Mesodermal cell (in vitro differentiated cells): ENCODE measurements around the gene ARF1.
A peak's percentile ranks its signal among the peaks of the same experiment; 100 is the strongest.

Experiments
- H3K27ac ChIP-seq: 2 replicates; pipeline ENCODE4 v1.7.0; 2013; ENCODE audit warnings: mild to moderate bottlenecking, low read depth, low read length, moderate library complexity; ENCODE audit not compliant: severe bottlenecking
- H3K36me3 ChIP-seq: 2 replicates; pipeline ENCODE4 v1.7.1; 2013; ENCODE audit warnings: mild to moderate bottlenecking, low read length, moderate library complexity; ENCODE audit not compliant: control insufficient read depth, insufficient read depth
- H3K4me1 ChIP-seq: one replicate; pipeline ENCODE4 v1.7.1; 2013; ENCODE audit warnings: mild to moderate bottlenecking, low read length; ENCODE audit not compliant: insufficient read depth, control insufficient read depth, poor library complexity, severe bottlenecking
- H3K4me3 ChIP-seq: 2 replicates; pipeline ENCODE4 v1.7.0; 2013; ENCODE audit warnings: low read length, control low read depth, mild to moderate bottlenecking; ENCODE audit not compliant: insufficient read depth, poor library complexity, severe bottlenecking; ENCODE audit errors: extremely low read depth
- H3K9me3 ChIP-seq: 2 replicates; pipeline ENCODE4 v1.7.1; 2013; ENCODE audit warnings: mild to moderate bottlenecking, low read length, moderate library complexity; ENCODE audit not compliant: control insufficient read depth
- WGBS, 2 experiments: methylation state at CpG; one replicate each; pipeline ENCODE4 v1.1.5; 2013; ENCODE audit warnings: missing lambda C conversion rate in 2 of 2; ENCODE audit not compliant: insufficient coverage in 2 of 2; 5-methylcytosine and 5-hydroxymethylcytosine counted together

The ARF1 gene

GRCh38 chr1:228058172-228058948, 24.1 kb upstream of the ARF1 start:
- Histone ChIP-seq H3K4me1 (peaks cover 5% of the 10 kb centered on the region), H3K9me3 (no peaks in the 10 kb centered on the region), H3K4me3 (no peak overlapping the region), H3K36me3 (no peaks in the 10 kb centered on the region), H3K27ac (no peak overlapping the region)
- WGBS, 2 experiments = 71 to 73% methylated on average over 13 to 18 of the region's 18 CpGs

DNA sequence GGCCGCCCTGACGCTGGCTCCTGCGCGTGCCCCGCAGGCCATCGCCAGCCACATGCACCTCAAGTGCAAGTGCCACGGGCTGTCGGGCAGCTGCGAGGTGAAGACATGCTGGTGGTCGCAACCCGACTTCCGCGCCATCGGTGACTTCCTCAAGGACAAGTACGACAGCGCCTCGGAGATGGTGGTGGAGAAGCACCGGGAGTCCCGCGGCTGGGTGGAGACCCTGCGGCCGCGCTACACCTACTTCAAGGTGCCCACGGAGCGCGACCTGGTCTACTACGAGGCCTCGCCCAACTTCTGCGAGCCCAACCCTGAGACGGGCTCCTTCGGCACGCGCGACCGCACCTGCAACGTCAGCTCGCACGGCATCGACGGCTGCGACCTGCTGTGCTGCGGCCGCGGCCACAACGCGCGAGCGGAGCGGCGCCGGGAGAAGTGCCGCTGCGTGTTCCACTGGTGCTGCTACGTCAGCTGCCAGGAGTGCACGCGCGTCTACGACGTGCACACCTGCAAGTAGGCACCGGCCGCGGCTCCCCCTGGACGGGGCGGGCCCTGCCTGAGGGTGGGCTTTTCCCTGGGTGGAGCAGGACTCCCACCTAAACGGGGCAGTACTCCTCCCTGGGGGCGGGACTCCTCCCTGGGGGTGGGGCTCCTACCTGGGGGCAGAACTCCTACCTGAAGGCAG, 23.4 kb upstream of the ARF1 start:
- no peaks in the 10 kb centered on the region for H3K36me3 ChIP-seq
- peaks cover 5% of the 10 kb centered on the region for H3K4me1 ChIP-seq
- no peak overlapping the region for H3K27ac ChIP-seq
- no peaks in the 10 kb centered on the region for H3K9me3 ChIP-seq
- 35 to 46% methylated on average over 62 to 64 of the region's 66 CpGs for WGBS, 2 experiments
- H3K4me3 ChIP-seq = no peak overlapping the region

DNA sequence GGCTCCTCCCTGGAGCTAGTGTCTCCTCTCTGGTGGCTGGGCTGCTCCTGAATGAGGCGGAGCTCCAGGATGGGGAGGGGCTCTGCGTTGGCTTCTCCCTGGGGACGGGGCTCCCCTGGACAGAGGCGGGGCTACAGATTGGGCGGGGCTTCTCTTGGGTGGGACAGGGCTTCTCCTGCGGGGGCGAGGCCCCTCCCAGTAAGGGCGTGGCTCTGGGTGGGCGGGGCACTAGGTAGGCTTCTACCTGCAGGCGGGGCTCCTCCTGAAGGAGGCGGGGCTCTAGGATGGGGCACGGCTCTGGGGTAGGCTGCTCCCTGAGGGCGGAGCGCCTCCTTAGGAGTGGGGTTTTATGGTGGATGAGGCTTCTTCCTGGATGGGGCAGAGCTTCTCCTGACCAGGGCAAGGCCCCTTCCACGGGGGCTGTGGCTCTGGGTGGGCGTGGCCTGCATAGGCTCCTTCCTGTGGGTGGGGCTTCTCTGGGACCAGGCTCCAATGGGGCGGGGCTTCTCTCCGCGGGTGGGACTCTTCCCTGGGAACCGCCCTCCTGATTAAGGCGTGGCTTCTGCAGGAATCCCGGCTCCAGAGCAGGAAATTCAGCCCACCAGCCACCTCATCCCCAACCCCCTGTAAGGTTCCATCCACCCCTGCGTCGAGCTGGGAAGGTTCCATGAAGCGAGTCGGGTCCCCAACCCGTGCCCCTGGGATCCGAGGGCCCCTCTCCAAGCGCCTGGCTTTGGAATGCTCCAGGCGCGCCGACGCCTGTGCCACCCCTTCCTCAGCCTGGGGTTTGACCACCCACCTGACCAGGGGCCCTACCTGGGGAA, 22.7 kb upstream of the ARF1 start:
- 39% methylated on average over 16 to 27 of the region's 33 CpGs for WGBS, 2 experiments
- H3K27ac ChIP-seq = no peak overlapping the region
- H3K4me1 ChIP-seq = peaks cover 5% of the 10 kb centered on the region
- no peaks in the 10 kb centered on the region for H3K36me3 ChIP-seq
- H3K4me3 ChIP-seq = no peak overlapping the region
- H3K9me3 ChIP-seq = no peaks in the 10 kb centered on the region

DNA sequence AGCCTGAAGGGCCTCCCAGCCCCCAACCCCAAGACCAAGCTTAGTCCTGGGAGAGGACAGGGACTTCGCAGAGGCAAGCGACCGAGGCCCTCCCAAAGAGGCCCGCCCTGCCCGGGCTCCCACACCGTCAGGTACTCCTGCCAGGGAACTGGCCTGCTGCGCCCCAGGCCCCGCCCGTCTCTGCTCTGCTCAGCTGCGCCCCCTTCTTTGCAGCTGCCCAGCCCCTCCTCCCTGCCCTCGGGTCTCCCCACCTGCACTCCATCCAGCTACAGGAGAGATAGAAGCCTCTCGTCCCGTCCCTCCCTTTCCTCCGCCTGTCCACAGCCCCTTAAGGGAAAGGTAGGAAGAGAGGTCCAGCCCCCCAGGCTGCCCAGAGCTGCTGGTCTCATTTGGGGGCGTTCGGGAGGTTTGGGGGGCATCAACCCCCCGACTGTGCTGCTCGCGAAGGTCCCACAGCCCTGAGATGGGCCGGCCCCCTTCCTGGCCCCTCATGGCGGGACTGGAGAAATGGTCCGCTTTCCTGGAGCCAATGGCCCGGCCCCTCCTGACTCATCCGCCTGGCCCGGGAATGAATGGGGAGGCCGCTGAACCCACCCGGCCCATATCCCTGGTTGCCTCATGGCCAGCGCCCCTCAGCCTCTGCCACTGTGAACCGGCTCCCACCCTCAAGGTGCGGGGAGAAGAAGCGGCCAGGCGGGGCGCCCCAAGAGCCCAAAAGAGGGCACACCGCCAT, 21.9 kb upstream of the ARF1 start:
- 45 to 47% methylated on average over 18 to 26 of the region's 34 CpGs for WGBS, 2 experiments
- peaks cover 5% of the 10 kb centered on the region for H3K4me1 ChIP-seq
- H3K4me3 ChIP-seq = peak overlapping the region; percentile 2
- H3K36me3 ChIP-seq = no peaks in the 10 kb centered on the region
- H3K9me3 ChIP-seq = no peaks in the 10 kb centered on the region
- no peak overlapping the region for H3K27ac ChIP-seq

- Histone ChIP-seq H3K36me3 (no peaks in the 10 kb centered on the region), H3K9me3 (no peaks in the 10 kb centered on the region)
- 94 to 96% methylated on average over 6 to 8 of the region's 10 CpGs for WGBS, 2 experiments
Observed at GRCh38 chr1:228061411-228062084, 21.0 kb upstream of the ARF1 start.

DNA sequence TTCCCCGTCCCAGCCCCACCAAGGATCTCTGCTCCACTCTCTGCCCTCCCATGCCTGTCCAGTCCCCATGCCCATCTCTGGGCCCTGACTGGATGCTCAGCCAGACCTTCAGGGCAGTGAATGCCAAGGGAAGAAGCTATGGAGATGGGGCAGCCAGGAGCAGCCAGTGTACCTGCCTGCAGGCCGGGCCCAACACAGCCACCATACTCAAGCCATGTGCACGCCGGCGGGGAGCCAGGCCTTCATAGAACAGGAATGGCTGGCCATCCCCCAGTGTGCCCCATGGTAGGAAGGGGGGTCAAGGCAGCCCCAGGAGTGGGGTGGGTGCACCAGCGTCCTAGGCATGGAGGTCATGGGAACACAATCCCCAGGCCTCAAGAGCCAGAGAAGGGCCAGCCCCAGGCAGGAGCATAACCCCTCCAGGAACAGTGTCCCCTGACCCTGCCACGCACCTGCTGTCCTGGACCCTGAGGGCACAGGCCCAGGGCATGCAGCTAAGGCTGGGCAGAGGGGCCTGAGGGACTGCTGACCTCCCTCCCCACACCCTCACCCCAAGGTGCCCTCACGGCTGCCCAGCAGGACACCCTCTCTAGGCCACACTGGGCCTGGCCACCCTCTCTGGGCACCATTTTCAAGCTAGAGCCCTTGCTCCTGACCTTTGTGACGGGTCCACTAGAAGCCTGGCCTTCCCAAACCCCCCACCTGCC, 20.3 kb upstream of the ARF1 start:
- peaks cover 5% of the 10 kb centered on the region for H3K4me1 ChIP-seq
- H3K36me3 ChIP-seq = no peaks in the 10 kb centered on the region
- H3K9me3 ChIP-seq = no peaks in the 10 kb centered on the region
- H3K27ac ChIP-seq = no peak overlapping the region
- H3K4me3 ChIP-seq = no peak overlapping the region
- WGBS, 2 experiments = 94 to 95% methylated on average over 4 to 7 of the region's 9 CpGs

More at GRCh38 chr1:228061411-228062084, 21.0 kb upstream of the ARF1 start:
- no peak overlapping the region for H3K4me3 ChIP-seq
- no peak overlapping the region for H3K27ac ChIP-seq
- peaks cover 5% of the 10 kb centered on the region for H3K4me1 ChIP-seq

DNA sequence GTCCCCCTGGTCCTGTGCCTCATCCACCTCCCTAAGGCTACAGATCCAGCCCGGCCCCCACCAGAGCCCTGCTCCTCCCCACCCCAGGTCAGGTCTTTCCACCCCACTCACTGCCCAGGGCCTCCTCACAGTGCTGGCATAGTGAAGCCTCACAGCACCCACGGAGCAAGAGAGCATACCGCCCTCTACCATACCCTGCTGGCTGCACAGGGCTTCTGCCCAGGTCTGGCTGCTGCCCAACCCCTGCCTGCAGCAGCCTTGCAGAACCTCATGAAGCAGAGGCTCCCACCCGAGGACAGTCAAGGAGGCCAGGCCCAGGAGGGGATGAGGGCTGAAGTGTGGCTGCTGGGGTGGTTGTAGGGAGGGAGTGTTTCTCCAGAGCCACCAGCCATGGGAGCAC, 19.7 kb upstream of the ARF1 start:
- WGBS, 2 experiments = 56 to 100% methylated on average over 1 to 3 of the region's 4 CpGs
- Histone ChIP-seq H3K4me1 (peaks cover 5% of the 10 kb centered on the region), H3K9me3 (no peaks in the 10 kb centered on the region), H3K4me3 (no peak overlapping the region), H3K27ac (no peak overlapping the region), H3K36me3 (no peaks in the 10 kb centered on the region)

GRCh38 chr1:228063251-228064191, 19.0 kb upstream of the ARF1 start:
- Histone ChIP-seq H3K4me3 (no peak overlapping the region), H3K4me1 (peaks cover 5% of the 10 kb centered on the region), H3K9me3 (no peaks in the 10 kb centered on the region), H3K36me3 (no peaks in the 10 kb centered on the region), H3K27ac (no peak overlapping the region)
- WGBS, 2 experiments = 88 to 89% methylated on average over 15 of the region's 15 CpGs

GRCh38 chr1:228064296-228064695, 18.2 kb upstream of the ARF1 start:
- peaks cover 5% of the 10 kb centered on the region for H3K4me1 ChIP-seq
- no peaks in the 10 kb centered on the region for H3K36me3 ChIP-seq
- 7 to 53% methylated on average over 3 to 6 of the region's 8 CpGs for WGBS, 2 experiments
- H3K4me3 ChIP-seq = no peak overlapping the region
- H3K27ac ChIP-seq = no peak overlapping the region
- H3K9me3 ChIP-seq = no peaks in the 10 kb centered on the region
